HFF-Myc (cell line): ENCODE measurements around the gene CATSPER3.

Experiments
- DNase-seq: peaks from one replicate; pipeline ENCODE4 v3.0.0-alpha.2; 2011; ENCODE audit warnings: low read depth; ENCODE audit errors: extremely low read depth
- H3K4me3 ChIP-seq: replicated peaks from 2 replicates; pipeline ENCODE4 v1.5.1; 2011; ENCODE audit warnings: low read depth, mild to moderate bottlenecking, control low read depth, low read length
- CTCF ChIP-seq: IDR thresholded peaks from 2 replicates; pipeline ENCODE4 v1.5.1; 2012; ENCODE audit warnings: mild to moderate bottlenecking, low read depth, low read length, control low read depth; ENCODE audit errors: missing control alignments

The CATSPER3 gene

GRCh38 chr5:134968055-134968454 lies 348 bp downstream of the CATSPER3 start:
- no peak for TF ChIP-seq CTCF
- no peak overlapping the region for H3K4me3 ChIP-seq
- DNase-seq, result no peak

GRCh38 chr5:134969166-134969565 lies 1.5 kb downstream of the CATSPER3 start:
- no peak for TF ChIP-seq CTCF
- DNase-seq, result no peak
- H3K4me3 ChIP-seq, result no peak overlapping the region

GRCh38 chr5:134975078-134975715 lies 7.5 kb downstream of the CATSPER3 start:
- TF ChIP-seq CTCF, result no peak
- H3K4me3 ChIP-seq, result no peak overlapping the region
- no peak for DNase-seq

- H3K4me3 ChIP-seq, result no peak overlapping the region
- DNase-seq, result no peak
Measured at GRCh38 chr5:134975843-134976242, 8.1 kb downstream of the CATSPER3 start.

GRCh38 chr5:134976841-134977240 lies 9.1 kb downstream of the CATSPER3 start:
- DNase-seq, result no peak
- TF ChIP-seq CTCF, result no peak
- no peak overlapping the region for H3K4me3 ChIP-seq

More at GRCh38 chr5:134975843-134976242, 8.1 kb downstream of the CATSPER3 start:
- no peak for TF ChIP-seq CTCF

GRCh38 chr5:134979416-134979815 lies 11.7 kb downstream of the CATSPER3 start:
- H3K4me3 ChIP-seq, result no peak overlapping the region
- no peak for DNase-seq
- TF ChIP-seq CTCF, result no peak

GRCh38 chr5:134982230-134982629 lies 14.5 kb downstream of the CATSPER3 start:
- H3K4me3 ChIP-seq, result no peak overlapping the region
- no peak for TF ChIP-seq CTCF
- DNase-seq, result no peak
